Sigmoid colon (tissue), 7 donors: ENCODE results near the gene RTN4. TPM values are rescaled to one million over a fixed set of nuclear protein-coding genes. Genes with fewer than 3 reads are reported as not detected.

Experiments
- DNase-seq: peaks from one replicate; pipeline ENCODE4 v3.0.0-alpha.2; 2019
- H3K27ac ChIP-seq, 4 donors: fragments of 200-600 bp; sonication (generic); one replicate each; pipeline ENCODE4 v1.5.1; 2016 to 2019; ENCODE audit warnings: mild to moderate bottlenecking in 1 of 4
- H3K27me3 ChIP-seq, 3 donors: fragments of 200-600 bp; sonication (generic); one replicate each; pipeline ENCODE4 v1.5.1; 2019; ENCODE audit warnings: mild to moderate bottlenecking in 1 of 3
- H3K36me3 ChIP-seq, 4 donors: fragments of 200-600 bp; sonication (generic); one replicate each; pipeline ENCODE4 v1.5.1; 2016 to 2019
- H3K4me1 ChIP-seq, 4 donors: fragments of 200-600 bp; sonication (generic); one replicate each; pipeline ENCODE4 v1.5.1; 2017 to 2019
- H3K4me3 ChIP-seq, 4 donors: fragments of 200-600 bp; sonication (generic); one replicate each; pipeline ENCODE4 v1.5.1; 2017 to 2019; ENCODE audit warnings: mild to moderate bottlenecking in 2 of 4, moderate library complexity in 1 of 4
- H3K9me3 ChIP-seq, 4 donors: fragments of 200-600 bp in 3 of 4; sonication (generic) in 3 of 4; one replicate each; pipeline versions ENCODE4 v1.5.1 to v1.6.1; 2013 to 2019
- EP300 ChIP-seq, 4 donors: sonication (generic); formaldehyde crosslinking; IDR thresholded peaks; one replicate each; pipeline ENCODE4 v1.6.1; 2017; ENCODE audit warnings: antibody characterized with exemption in 4 of 4
- POLR2A ChIP-seq, 2 donors: fragments of 450-650 bp; IDR thresholded peaks; one replicate each; pipeline ENCODE4 v1.6.1; 2016; ENCODE audit warnings: antibody characterized with exemption in 2 of 2, mild to moderate bottlenecking in 2 of 2, moderate library complexity in 2 of 2
- POLR2AphosphoS5 ChIP-seq, 4 donors: sonication (generic); formaldehyde crosslinking; IDR thresholded peaks; one replicate each; pipeline ENCODE4 v1.6.1; 2017; ENCODE audit warnings: antibody characterized with exemption in 4 of 4
- WGBS, 2 donors: extraction: QIAGEN DNeasy Blood & Tissue Kit; methylation state at CpG; one replicate each; pipeline ENCODE4 v1.1.7; 2013; 5-methylcytosine and 5-hydroxymethylcytosine counted together
- intact Hi-C: fragments of 100-400 bp; cut with DNase I; formaldehyde crosslinking; loops from one replicate; pipeline ENCODE4 v1.15.1; 2023
- polyA plus RNA-seq, 3 donors: library from polyadenylated mRNA; stranded (reverse); fragments of 200-250 nt; gene quantifications; one replicate each; pipeline ENCODE4 v1.2.3, GENCODE V29; 2013
- total RNA-seq, 4 donors: library from RNA; depleted of rRNA; stranded (reverse); fragments of >200 nt; gene quantifications; one replicate each; pipeline ENCODE4 v1.1.0, GENCODE V29; 2016
- TF ChIP-seq, protein P1 (sequence below), 4 experiments: fragments of 450-650 bp in 3 of 4; fragments of 200-600 bp in 1 of 4; IDR thresholded peaks; one replicate each; pipeline ENCODE4 v1.5.1; 2016 to 2019; ENCODE audit warnings: antibody characterized with exemption in 4 of 4, mild to moderate bottlenecking in 3 of 4, moderate library complexity in 2 of 4
- donor health status: healthy with polysubstance abuse.
- donor health status: Bipolar disorder and iron deficiency.
- donor health status: healthy.

RTN4 gene
- total and polyA plus RNA-seq, 7 donors = 54.1 to 264 (median 153) TPM

DNA sequence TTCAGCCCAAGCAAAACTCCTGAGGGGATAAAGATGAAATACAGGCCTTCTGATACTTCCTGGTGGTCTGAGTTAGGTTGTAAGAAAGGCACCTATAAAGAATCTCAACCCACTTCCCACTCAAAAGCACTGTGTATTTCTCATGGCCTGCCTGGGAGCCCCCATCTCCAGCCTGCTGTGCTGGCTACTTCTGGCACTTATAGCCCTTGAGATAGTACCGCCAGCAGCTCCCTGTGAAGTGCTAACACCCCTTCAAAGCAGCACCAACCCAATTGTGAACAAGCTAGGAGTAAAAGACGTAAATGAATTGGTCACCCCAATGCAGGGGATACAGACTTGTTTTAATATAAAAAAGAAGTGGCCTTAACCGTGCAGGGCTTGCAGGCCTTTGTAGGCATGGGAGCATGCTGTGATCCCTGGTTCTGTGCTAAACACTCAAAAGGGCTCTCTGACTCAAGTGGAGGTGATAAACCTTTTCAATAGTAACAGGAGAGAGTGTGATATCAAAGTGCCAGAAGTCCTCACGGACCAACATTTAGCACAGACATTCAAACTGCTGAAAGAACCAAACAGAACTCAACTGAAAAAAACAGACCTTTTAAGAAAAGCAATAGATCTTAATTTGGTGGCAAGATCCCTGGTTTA is 80.8 kb downstream of the RTN4 start:
- Histone ChIP-seq H3K27ac (no peak overlapping the region), H3K36me3 (peaks cover 0 to 23% (median 6%) of the 10 kb centered on the region in 4 donors), H3K9me3 (no peaks in the 10 kb centered on the region), H3K27me3 (no peaks in the 10 kb centered on the region), H3K4me3 (no peak overlapping the region), H3K4me1 (peaks cover 0 to 20% (median 3%) of the 10 kb centered on the region in 4 donors)
- no peak for DNase-seq
- no peak for TF ChIP-seq EP300 (IDR thresholded peaks at IDR 0.05)
- no peak for TF ChIP-seq POLR2A (IDR thresholded peaks at IDR 0.05)
- TF ChIP-seq POLR2AphosphoS5 (IDR thresholded peaks at IDR 0.05) = no peak
- TF ChIP-seq, protein P1, sequence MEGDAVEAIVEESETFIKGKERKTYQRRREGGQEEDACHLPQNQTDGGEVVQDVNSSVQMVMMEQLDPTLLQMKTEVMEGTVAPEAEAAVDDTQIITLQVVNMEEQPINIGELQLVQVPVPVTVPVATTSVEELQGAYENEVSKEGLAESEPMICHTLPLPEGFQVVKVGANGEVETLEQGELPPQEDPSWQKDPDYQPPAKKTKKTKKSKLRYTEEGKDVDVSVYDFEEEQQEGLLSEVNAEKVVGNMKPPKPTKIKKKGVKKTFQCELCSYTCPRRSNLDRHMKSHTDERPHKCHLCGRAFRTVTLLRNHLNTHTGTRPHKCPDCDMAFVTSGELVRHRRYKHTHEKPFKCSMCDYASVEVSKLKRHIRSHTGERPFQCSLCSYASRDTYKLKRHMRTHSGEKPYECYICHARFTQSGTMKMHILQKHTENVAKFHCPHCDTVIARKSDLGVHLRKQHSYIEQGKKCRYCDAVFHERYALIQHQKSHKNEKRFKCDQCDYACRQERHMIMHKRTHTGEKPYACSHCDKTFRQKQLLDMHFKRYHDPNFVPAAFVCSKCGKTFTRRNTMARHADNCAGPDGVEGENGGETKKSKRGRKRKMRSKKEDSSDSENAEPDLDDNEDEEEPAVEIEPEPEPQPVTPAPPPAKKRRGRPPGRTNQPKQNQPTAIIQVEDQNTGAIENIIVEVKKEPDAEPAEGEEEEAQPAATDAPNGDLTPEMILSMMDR (IDR thresholded peaks at IDR 0.05) = no peak
- intact Hi-C loops = no loop called here
- WGBS, 2 donors = 83 to 97% methylated on average over 4 of the region's 4 CpGs

DNA sequence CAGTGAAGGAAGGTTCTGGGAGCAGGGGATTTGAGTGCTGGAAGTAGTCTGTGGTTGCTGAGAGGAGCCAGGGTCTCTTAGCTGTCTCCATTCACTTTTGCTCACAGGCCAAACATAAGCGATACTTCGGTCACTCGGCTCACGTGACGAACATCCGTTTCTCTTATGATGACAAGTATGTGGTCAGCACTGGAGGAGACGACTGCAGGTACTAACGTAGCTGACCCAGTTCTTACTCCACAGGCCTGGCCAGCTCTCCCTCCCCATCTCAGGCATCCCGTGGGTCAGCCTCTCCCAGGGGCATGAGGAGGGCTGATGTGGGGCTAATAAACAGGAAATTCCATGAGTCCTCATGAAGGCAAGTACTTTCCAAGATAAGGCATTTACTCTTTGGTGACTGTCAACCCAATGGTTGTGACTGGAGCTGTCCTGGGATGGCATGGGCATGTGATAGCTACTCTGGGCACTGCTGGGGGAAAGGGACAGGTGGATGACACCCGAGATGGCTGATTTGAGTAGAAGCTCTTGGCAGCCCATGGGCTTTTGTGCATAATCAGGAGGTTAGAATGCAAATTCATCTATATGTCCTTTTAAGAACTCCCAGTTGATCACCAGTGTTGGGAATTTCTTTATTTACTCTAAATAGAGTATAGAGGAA is 81.6 kb downstream of the RTN4 start:
- no peak overlapping the region for H3K4me3 ChIP-seq
- WGBS, 2 donors = 92 to 95% methylated on average over 10 of the region's 10 CpGs
- no peak overlapping the region for H3K27ac ChIP-seq
- no peaks in the 10 kb centered on the region for H3K9me3 ChIP-seq
- intact Hi-C loops = no loop called here
- H3K4me1 ChIP-seq = peaks cover 0 to 13% (median 0%) of the 10 kb centered on the region in 4 donors
- H3K27me3 ChIP-seq = no peaks in the 10 kb centered on the region
- DNase-seq = no peak
- TF ChIP-seq POLR2AphosphoS5 (IDR thresholded peaks at IDR 0.05) (no peak), EP300 (IDR thresholded peaks at IDR 0.05) (no peak), POLR2A (IDR thresholded peaks at IDR 0.05) (no peak)
- TF ChIP-seq, protein P1 (IDR thresholded peaks at IDR 0.05) = no peak
- peaks cover 0 to 23% (median 6%) of the 10 kb centered on the region in 4 donors for H3K36me3 ChIP-seq

DNA sequence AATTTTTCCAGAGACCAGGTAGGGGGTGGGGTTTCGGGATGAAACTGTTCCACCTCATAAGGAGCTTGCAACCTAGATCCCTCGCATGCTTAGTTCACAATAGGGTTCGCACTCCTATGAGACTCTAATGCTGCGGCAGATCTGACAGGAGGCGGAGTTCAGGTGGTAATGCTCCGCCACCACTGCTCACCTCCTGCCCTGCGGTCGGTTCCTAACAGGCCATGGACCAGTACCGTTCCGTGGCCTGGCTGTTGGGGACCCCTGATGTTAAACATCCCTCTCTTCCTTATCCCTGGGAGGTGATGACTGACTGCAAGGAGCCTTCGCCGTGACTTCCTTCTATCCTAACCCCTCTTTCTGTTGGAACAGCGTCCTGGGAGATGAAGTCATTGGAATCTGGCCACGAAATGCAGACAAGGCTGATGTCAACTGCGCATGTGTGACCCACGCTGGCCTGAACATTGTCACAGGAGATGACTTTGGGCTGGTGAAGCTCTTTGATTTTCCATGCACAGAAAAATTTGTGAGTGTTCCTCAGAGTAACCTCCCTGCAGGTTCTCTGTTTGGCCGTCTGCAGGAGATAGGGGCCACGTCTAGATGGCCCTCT is 82.4 kb downstream of the RTN4 start:
- intact Hi-C loops = no loop called here
- peaks cover 0 to 5% (median 0%) of the 10 kb centered on the region in 4 donors for H3K4me1 ChIP-seq
- no peaks in the 10 kb centered on the region for H3K9me3 ChIP-seq
- no peak for TF ChIP-seq EP300 (IDR thresholded peaks at IDR 0.05)
- TF ChIP-seq, protein P1 (IDR thresholded peaks at IDR 0.05) = no peak
- no peak for TF ChIP-seq POLR2AphosphoS5 (IDR thresholded peaks at IDR 0.05)
- TF ChIP-seq POLR2A (IDR thresholded peaks at IDR 0.05) = no peak
- no peak overlapping the region for H3K4me3 ChIP-seq
- no peaks in the 10 kb centered on the region for H3K27me3 ChIP-seq
- no peak for DNase-seq
- H3K36me3 ChIP-seq = peaks cover 0 to 23% (median 6%) of the 10 kb centered on the region in 4 donors
- H3K27ac ChIP-seq = no peak overlapping the region
- WGBS, 2 donors = 96% methylated on average over 18 of the region's 18 CpGs

DNA sequence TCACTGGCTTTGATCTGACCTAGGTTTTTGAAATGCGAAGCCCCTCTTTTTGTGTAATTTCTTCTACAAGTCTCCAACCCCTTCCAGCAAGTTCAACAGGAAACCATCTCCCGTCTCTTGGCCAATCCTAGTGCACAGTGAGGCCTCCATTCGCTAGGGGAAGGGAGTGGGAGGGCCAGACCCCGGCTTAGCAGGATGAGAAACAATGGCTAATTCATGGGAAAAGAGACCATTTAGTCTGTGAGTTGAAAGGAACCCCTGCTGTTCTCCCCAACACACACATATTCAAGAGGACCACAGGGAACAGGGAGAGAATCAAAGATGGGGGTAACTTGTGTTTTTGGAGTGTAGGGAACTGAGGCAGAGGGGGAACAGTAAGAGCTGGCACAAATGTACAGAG is 83.0 kb downstream of the RTN4 start:
- H3K4me1 ChIP-seq = no peaks in the 10 kb centered on the region
- no peak overlapping the region for H3K4me3 ChIP-seq
- no peak overlapping the region for H3K27ac ChIP-seq
- no peak for DNase-seq
- TF ChIP-seq EP300 (IDR thresholded peaks at IDR 0.05) (no peak), POLR2A (IDR thresholded peaks at IDR 0.05) (no peak), POLR2AphosphoS5 (IDR thresholded peaks at IDR 0.05) (no peak)
- TF ChIP-seq, protein P1 (IDR thresholded peaks at IDR 0.05) = no peak
- no peaks in the 10 kb centered on the region for H3K9me3 ChIP-seq
- H3K36me3 ChIP-seq = peaks cover 0 to 23% (median 6%) of the 10 kb centered on the region in 4 donors
- WGBS, 2 donors = 84 to 89% methylated on average over 4 of the region's 4 CpGs
- H3K27me3 ChIP-seq = no peaks in the 10 kb centered on the region
- intact Hi-C loops = no loop called here
